GM03348 (cell line): ENCODE data around the gene HSPA1L.
"Not testable (repeated sequence)": the region's sequence is repeated elsewhere in the genome, so short reads cannot be mapped to it uniquely, and the experiment has no call there.

ENCODE experiments used
- DNase-seq: peaks from one replicate; pipeline ENCODE4 v3.0.0; 2012; ENCODE audit warnings: low spot score

HSPA1L gene

DNA sequence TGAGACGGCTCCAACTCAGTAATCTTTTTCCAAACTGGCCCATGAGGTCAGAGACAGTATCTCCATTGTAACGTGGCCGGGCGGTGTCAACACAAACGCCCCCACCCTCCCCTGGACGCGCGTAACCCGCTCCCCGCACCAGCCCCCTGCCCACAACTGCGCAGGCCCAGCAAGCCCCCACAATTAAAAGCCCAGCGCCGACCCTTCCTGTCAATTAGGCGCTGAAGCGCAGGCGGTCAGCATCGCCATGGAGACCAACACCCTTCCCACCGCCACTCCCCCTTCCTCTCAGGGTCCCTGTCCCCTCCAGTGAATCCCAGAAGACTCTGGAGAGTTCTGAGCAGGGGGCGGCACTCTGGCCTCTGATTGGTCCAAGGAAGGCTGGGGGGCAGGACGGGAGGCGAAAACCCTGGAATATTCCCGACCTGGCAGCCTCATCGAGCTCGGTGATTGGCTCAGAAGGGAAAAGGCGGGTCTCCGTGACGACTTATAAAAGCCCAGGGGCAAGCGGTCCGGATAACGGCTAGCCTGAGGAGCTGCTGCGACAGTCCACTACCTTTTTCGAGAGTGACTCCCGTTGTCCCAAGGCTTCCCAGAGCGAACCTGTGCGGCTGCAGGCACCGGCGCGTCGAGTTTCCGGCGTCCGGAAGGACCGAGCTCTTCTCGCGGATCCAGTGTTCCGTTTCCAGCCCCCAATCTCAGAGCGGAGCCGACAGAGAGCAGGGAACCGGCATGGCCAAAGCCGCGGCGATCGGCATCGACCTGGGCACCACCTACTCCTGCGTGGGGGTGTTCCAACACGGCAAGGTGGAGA lies at the start of gene HSPA1L, which contains the start of gene HSPA1A:
HSPA1L (minus strand) TSS at position 259 of the 814 bp plus-strand sequence. CDS start 3,311 bp downstream, outside the sequence.
HSPA1A (plus strand) TSS at position 519 of the 814 bp plus-strand sequence; CDS start at position 733, 214 bp downstream.
- DNase-seq = peak; percentile 95

DNA sequence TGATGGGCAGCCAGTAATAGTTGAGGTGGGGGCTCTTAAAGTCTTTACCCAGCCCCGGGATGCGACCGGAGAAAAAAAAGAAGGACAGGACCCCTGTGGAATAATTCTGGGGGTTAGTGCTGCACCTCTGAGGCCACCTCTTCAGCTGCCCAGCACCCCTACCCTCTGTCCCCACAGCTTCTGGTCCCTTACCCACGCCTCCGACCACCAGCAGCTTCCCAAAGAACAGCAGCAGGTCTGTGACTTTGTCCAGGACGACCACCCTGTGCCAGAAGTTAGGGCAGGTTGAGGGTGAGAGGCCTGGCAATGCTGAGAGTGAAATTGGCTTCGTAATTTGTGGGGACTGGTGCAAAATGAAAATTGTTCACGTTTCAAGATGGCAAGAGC lies 49.7 kb upstream of the HSPA1L start:
- DNase-seq = no peak

DNA sequence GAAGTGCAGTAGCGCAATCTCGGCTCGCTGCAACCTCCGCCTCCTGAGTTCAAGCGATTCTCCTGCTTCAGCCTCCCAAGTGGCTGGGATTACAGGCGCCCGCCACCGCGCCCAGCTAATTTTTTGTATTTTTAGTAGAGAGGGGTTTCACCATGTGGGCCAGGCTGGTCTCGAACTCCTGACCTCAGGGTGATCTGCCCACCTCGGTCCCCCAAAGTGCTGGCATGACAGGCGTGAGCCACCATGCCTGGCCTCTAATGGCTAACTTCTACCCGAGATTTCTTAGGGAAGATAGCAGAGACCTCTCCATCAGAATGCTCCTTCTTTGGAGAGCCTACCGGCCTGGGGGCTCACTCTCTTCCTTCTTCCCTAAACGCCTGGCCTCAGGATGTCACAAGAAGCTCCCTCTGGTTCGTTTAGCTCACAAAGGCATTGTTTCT lies 49.1 kb upstream of the HSPA1L start:
- DNase-seq = not testable (repeated sequence)

DNA sequence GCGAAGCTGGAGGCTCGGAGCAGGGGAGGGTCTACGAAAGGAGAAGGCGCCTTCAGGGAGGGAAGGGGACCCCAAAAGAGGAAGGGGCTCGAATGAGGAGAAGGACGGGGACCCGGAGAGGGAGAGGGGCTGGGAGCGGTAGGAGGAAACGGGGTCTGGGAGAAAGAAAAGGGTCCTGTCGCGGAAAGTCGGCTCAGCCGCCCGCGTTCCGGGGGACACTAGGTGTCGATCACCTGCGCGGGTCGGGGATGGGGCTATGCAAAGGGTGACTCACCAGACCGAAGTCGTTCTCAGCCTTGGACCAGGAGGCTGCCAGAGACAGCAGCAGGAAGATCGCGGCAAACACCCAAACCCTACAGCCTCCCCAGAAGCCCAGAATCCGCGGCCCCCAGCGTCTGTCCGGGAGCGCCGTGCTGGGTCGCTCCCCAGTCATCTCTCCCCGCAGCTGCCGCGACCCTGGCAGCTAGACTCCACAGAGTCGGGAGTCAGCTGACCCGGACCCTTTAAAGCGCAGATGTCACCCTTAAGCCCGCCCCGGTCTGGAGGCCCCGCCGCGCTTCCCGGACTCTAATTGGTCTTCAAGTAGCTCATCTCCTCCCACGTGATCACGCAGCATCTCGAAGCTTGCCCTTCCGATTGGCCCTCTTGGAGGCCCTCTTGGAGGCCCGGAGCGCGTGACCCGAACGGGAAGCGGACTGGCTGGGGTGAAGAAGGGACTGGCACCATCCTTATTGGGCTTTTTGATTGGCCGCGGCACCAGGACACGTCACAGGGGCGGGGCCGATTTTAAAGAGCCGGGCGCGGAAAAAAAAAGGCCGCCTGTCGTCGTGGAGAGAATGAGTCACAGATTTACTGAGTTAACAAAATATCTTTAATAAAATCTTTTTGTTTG lies 47.5 kb upstream of the HSPA1L start, which contains the start of gene NEU1:
NEU1 (minus strand) TSS at position 478 of the 892 bp plus-strand sequence; CDS start at position 433, 45 bp downstream.
- peak; percentile 100 for DNase-seq

DNA sequence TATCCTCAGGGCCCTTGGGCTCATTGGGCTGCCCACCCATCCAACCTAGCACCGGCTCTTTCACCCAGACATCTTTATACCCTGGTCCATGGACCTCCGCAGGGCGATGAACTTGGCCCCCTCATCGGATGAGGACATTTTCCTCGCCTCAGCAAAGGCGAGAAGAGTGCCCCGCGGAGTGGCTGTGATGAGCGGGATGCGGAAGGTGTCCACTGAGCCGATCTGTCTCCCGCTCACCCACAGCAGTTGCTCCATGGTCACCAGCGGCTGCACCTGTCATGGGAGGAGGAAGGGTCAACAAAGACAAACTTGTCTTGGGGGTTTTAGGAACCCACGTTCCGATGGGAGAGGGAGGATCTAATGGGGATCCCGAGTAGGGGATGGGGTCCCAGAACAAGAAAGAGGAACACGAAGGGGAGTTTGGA lies 46.8 kb upstream of the HSPA1L start:
- no peak for DNase-seq

DNA sequence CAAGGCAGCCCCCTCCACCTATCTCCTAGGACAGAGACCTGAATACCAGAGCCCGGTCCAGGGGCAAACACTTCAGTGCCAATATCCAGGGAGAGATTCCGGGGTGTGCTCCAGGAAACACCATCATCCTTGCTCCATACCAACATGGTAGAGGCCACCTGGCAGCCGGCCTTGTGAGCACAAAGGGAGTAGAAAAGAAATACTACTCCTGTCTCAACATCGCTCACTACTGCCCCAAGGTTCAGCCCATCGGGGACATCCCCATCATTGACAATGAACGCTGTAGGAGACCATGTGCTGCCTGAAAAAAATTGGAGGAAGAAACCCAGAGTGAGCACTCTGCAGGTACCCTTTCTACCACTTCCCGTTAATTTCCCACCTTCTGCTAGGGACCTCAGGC lies 46.1 kb upstream of the HSPA1L start:
- no peak for DNase-seq

DNA sequence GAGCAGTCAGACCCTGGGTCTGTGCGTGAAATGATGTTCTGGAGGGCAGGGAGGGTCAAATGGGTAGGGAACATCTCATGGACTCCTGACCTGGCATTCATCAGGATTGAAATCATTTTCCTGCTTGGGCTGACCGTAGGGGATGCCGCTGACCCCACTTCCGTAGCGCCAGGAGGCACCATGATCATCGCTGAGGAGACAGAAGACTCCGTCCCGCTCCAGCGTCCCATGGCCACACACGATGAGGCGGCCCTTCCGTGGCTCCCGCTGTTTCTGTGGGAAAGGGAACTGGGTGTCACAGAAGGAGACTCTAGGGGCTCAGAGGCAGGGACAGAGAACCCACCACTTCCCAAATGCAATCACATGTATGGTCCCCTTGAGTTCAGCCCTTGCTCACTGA lies 45.3 kb upstream of the HSPA1L start:
- no peak for DNase-seq

DNA sequence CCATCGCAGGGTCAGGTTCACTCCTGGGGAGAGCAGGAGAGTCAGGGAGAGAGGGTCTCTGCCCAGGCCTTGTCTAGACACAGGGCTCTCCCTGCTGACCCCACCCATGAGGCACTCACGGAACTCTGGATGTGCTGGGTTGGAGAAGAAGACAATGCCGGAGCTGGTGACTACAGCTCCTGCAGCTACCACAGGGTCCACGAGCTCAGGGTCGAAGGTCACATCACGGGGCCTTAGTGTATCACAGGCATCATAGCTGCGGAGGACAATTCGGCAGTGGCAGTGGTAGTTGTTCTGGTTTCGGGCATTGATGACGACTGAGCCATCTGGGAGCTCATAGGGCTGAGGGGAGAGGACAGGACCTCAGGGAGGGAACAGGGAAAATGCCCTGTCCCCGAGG lies 44.8 kb upstream of the HSPA1L start:
- no peak for DNase-seq

DNA sequence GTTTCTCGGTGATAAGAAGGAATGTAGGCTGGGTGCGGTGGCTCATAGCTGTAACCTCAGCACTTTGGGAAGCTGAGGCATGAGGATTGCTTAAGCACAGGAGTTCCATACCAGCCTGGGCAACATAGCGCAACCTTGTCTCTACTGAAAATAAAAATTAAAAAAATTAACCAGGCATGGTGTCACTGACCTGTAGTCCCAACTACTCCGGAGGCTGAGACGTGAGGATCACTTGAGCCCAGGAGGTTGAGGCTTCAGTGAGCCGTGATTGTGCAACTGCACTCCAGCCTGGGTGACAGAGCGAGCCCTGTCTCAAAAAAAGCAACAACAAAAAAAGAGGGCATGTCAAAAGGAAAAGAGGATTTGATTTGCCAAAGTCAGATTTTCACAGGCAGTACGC lies 43.6 kb upstream of the HSPA1L start:
- no peak for DNase-seq

DNA sequence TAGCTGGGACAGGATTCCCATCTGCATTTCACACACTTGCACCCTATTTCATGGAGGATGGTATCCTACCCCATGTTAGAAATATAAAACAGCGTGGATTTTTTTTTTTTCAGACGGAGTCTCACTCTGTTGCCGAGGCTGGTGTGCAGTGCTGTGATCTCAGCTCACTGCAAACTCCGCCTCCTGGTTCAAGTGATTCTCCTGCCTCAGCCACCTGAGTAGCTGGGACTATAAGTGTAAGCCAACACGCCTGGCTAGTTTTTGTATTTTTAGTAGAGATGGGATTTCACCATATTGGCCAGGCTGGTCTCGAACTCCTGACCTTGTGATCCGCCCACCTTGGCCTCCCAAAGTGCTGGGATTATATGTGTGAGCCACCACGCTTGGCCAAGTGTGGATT lies 42.7 kb upstream of the HSPA1L start:
- not testable (repeated sequence) for DNase-seq

DNA sequence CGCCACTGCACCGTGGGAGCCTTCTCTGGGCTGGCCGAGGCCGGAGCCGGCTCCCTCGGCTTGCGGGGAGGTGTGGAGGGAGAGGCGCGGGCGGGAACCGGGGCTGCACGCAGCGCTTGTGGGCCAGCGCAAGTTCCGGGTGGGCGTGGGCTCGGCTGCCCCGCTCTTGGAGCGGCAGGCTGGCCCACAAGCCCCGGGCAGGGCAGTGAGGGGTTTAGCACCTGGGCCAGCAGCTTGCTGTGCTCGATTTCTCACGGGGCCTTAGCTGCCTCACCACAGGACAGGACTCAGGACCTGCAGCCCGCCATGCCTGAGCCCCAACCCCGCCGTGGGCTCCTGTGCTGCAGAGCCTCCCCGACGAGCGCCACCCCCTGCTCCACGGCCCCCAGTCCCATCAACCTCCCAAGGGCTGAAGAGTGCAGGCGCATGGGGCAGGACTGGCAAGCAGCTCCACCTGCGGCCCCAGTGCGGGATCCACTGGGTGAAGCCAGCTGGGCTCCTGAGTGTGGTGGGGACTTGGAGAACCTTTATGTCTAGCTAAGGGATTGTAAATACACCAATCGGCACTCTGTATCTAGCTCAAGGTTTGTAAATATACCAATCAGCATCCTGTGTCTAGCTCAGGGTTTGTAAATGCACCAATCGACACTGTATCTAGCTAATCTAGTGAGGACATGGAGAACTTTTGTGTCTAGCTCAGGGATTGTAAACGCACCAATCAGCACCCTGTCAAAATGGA lies 37.1 kb upstream of the HSPA1L start:
- not testable (repeated sequence) for DNase-seq

DNA sequence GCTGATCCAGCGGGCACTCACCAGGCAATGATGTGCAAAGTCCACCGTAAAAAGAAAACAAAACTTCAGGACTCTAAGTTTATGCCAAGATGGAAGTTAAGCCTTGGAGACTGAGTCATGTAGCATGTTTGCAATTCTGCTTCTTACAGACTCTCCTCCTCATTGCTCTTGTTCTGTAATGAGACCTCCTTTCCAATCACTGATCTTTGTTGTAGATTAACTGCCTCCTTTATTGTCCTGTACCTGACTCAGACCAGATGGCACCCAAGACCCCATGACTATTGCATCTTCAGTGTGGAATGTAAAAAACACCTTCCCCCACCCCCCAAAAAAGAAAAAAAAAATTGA lies 36.4 kb upstream of the HSPA1L start:
- no peak for DNase-seq

DNA sequence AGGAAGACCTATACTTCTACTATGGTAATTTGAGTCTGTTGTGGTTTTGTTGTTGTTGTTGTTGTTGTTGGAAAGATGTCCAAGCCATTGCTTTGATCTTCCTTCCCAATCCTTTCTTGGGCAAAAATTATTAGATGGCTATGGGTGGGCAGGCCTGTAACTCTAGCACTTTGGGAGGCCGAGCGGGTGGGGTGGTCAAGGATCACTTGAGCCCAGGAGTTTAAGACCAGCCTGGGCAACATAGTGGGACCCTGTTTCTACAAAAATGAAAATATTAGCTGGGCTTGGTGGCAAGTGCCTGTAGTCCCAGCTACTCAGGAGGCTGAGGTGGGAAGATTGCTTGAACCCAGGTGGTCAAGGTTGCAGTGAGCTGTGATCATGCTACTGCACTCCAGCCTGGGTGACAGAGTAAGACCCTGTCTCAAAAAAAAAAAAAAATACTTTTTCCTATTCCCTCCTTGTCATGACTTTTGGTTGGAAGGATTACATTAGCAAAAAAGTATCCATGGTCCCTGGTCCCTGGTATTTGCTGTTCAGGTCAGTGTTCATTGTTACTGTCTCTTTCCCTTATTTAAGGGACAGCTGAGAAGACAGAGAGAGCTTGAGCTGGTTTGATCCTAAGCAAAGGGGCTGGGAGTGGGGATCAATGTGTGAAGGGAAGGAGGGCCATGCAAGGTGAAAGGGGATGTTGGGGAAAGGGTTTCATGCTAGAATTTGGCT lies 35.8 kb upstream of the HSPA1L start:
- no peak for DNase-seq

DNA sequence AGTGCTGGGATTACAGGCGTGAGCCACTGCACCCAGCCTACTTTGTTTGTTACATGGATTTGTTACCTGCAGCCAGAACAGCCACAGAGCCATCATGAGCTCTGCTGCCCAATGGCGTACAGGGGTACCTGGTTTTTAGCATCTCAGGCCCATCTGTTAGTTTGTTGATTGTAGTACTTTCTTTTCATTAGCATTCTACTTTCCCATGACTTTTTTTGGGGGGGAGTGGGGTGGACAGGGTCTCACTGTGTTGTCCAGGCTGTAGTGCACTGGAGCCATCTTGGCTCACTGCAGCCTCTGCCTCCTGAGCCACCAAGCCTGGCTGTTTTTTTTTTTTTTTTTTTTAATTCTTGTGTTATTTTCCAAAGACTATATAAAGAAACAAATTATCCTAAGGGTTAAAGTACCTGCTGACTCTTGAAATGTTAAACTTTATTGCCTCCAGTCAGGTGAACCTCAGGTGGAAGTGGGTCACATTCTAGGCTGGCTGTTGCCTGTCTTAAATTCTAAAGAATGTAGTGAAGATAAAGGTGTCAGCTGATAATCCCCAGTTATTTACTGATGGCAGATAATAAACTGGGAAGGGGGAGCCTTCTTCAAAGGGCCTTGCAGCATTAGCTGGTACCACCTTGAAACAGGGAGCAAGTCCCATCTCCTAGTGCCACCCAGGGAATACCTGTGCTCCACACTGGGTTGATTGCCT lies 32.3 kb upstream of the HSPA1L start:
- DNase-seq = no peak

DNA sequence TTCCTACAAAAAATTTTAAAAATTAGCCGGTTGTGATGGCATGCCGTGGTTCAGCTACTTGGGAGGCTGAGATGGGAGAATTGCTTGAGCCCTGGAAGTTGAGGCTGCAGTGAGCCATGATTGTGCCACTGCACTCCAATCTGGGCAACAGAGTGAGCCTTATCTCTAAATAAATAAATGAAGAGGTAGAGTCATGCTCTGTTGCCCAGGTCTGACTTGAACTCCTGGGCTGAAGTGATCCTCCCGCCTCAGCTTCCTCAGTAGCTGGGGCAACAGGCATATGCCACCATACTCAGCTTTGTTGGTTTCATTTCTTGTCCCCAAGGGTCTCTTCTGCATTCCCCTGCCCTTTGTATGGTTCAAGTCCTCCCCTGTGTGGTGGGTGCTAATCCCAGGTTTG lies 29.4 kb upstream of the HSPA1L start:
- DNase-seq = no peak

DNA sequence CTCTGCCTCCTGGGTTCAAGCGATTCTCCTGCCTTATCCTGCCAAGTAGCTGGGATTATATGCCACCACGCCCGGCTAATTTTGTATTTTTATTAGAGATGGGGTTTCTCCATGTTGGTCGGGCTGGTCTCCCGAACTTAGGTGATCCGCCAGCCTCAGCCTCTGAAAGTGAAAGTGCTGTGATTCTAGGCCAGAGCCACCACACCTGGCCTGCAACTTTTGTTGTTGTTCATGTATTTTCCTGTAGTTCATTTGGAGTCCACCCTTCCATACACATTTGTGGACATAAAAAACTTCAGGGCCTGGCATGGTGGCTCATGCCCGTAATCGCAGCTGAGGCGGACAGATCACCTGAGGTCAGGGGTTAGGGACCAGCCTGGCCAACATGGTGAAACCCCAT lies 27.0 kb upstream of the HSPA1L start:
- no peak for DNase-seq

DNA sequence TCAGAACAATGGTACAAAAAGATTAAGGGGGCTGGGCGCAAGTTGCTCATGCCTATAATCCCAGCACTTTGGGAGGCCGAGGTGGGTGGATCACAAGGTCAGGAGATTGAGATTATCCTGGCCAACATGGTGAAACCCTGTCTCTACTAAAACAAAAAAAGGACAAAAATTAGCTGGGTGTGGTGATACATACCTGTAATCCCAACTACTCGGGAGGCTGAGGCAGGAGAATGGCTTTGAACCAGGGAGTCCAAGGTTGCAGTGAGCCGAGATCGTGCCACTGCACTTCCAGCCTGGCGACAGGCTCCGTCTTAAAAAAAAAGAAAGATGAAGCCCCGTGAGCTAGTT lies 24.7 kb upstream of the HSPA1L start:
- not testable (repeated sequence) for DNase-seq

DNA sequence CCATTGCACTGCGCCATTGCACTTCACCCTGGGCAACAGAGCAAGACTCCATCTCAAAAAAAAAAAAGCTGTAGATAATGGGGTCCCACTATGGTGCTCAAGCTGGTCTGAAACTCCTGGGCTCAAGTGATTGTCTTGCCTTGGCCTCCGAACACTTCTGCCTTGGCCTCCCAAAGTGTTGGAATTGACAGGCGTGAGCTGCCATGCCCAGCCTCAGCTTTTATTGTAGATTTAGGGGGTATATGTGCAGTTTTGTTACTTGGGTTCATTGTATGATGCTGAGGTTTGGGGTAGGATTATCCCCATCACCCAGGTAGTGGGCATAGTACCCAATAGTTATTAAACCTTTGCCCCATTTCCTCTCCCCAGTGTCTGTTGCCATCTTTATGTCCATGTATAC lies 23.9 kb upstream of the HSPA1L start:
- DNase-seq = no peak

DNA sequence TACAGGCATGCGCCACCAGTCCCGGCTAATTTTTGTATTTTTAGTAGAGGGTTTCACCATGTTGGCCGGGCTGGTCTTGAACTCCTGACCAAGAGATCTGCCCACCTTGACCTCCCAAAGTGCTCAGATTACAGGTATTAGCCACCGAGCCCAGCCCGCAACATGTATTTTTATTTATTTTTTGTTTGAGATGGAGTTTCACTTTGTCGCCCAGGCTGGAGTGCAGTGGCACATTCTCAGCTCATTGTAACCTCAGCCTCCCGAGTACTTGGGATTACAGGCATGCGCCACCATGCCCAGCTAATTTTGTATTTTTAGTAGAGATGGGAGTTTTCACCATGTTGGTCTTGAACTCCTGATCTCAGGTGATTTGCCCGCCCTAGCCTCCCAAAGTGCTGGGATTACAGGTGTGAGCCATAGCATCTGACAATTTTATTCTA lies 23.1 kb upstream of the HSPA1L start:
- DNase-seq = not testable (repeated sequence)

DNA sequence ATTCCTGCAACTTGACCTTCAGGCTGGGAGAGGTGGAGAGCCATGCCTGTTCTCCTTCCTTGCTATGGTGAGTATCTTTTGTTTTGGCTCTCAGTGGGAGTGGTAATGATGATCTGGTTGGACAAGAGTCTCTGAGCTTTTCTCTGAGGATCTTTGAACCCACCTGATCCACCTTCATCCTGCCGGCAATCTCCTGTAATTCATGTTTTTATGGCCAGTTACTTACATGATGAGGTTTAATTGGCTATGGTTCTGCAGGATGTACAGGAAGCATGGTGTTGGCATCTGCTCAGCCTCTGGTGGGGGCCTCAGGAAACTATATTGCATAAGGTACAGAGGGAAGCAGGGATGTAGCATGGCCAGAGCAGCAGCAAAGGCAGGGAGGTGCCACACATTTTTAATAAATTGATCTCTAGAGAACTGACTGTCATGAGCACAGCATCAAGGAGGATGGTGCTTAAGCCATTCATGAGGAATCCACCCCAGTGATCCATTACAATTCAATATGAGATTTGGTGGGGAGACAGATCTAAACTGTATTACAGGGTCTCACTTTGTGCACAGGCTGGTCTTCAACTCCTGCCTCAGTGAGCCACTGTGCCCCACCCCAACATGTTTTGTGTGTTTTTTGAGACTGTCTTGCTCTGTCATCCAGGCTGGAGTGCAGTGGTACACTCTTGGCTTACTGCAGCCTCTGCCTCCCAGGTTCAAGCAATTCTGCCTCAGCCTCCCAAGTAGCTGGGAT lies 22.5 kb upstream of the HSPA1L start:
- no peak for DNase-seq
